ENCODE results near the gene MARCHF11.

DNA sequence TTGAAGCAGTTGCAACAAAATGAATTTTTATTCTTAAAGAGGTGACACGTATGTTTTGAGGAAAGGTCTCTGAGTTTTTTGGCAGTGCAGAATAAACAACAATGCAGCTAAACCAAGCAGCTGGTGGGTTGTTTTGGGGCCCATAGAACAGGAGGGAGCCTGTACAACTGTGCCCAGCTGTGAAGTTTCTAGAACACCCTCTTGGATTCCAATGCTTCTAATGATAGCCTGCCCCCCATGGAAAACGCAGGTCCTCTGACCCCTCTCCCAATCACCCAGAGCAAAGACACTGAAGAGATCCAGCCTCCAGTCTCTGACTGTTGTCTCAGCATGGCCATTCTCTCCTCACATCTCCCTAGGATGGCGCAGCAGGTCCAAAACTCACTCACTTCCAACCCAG is 150.9 kb downstream of the MARCHF11 start:
- TF ChIP-seq, protein P1, sequence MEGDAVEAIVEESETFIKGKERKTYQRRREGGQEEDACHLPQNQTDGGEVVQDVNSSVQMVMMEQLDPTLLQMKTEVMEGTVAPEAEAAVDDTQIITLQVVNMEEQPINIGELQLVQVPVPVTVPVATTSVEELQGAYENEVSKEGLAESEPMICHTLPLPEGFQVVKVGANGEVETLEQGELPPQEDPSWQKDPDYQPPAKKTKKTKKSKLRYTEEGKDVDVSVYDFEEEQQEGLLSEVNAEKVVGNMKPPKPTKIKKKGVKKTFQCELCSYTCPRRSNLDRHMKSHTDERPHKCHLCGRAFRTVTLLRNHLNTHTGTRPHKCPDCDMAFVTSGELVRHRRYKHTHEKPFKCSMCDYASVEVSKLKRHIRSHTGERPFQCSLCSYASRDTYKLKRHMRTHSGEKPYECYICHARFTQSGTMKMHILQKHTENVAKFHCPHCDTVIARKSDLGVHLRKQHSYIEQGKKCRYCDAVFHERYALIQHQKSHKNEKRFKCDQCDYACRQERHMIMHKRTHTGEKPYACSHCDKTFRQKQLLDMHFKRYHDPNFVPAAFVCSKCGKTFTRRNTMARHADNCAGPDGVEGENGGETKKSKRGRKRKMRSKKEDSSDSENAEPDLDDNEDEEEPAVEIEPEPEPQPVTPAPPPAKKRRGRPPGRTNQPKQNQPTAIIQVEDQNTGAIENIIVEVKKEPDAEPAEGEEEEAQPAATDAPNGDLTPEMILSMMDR (IDR thresholded peaks at IDR 0.05) = no peak
- no peak for TF ChIP-seq POLR2A (IDR thresholded peaks at IDR 0.05)
